H9 (cell line): ENCODE data around the gene DNM2. TPM values are rescaled to one million over a fixed set of nuclear protein-coding genes. Genes with fewer than 3 reads are reported as not detected.

ENCODE experiments used
- DNase-seq: peaks from one replicate; pipeline ENCODE4 v3.0.0-alpha.2; 2017
- H2AFZ ChIP-seq: one replicate; pipeline ENCODE4 v1.6.1; 2013; ENCODE audit warnings: mild to moderate bottlenecking, low read length, control low read depth, moderate library complexity
- H2AK5ac ChIP-seq: 2 replicates; pipeline ENCODE4 v1.6.1; 2013; ENCODE audit warnings: low read length, control low read depth, mixed read lengths; ENCODE audit not compliant: insufficient read length
- H2BK120ac ChIP-seq: one replicate; pipeline ENCODE4 v1.6.1; 2013; ENCODE audit warnings: low read depth, mild to moderate bottlenecking, low read length, control low read depth, inconsistent platforms; ENCODE audit not compliant: poor library complexity, severe bottlenecking
- H2BK12ac ChIP-seq: 2 replicates; pipeline ENCODE4 v1.6.1; 2013; ENCODE audit warnings: low read length, control low read depth, mixed read lengths, low read depth; ENCODE audit not compliant: insufficient read length
- H2BK15ac ChIP-seq: 2 replicates; pipeline ENCODE4 v1.6.1; 2013; ENCODE audit warnings: low read depth, low read length, control low read depth
- H2BK20ac ChIP-seq: one replicate; pipeline ENCODE4 v1.6.1; 2013; ENCODE audit warnings: low read depth, mild to moderate bottlenecking, low read length, control low read depth, inconsistent platforms; ENCODE audit not compliant: poor library complexity, severe bottlenecking
- H2BK5ac ChIP-seq: 2 replicates; pipeline ENCODE4 v1.6.1; 2013; ENCODE audit warnings: low read length, control low read depth, mixed read lengths; ENCODE audit not compliant: insufficient read length
- H3K14ac ChIP-seq: 2 replicates; pipeline ENCODE4 v1.6.1; 2013; ENCODE audit warnings: low read length, control low read depth; ENCODE audit not compliant: insufficient read depth
- H3K18ac ChIP-seq: 2 replicates; pipeline ENCODE4 v1.6.1; 2013; ENCODE audit warnings: low read depth, mild to moderate bottlenecking, mixed read lengths, low read length, control low read depth; ENCODE audit not compliant: insufficient read length
- H3K23ac ChIP-seq: 2 replicates; pipeline ENCODE4 v1.6.1; 2013; ENCODE audit warnings: low read length, control low read depth, mixed read lengths, low read depth; ENCODE audit not compliant: insufficient read length
- H3K23me2 ChIP-seq: 2 replicates; pipeline ENCODE4 v1.6.1; 2013; ENCODE audit warnings: low read depth, mild to moderate bottlenecking, mixed read lengths, low read length, control low read depth; ENCODE audit not compliant: insufficient read length, poor library complexity, severe bottlenecking
- H3K27ac ChIP-seq: 2 replicates; pipeline ENCODE4 v1.5.1; 2013; ENCODE audit warnings: low read length, control low read depth, mixed read lengths, low read depth; ENCODE audit not compliant: insufficient read length
- H3K27me3 ChIP-seq: 2 replicates; pipeline ENCODE4 v1.6.1; 2013; ENCODE audit warnings: low read length, control low read depth, inconsistent platforms; ENCODE audit not compliant: insufficient read depth
- H3K4ac ChIP-seq: 2 replicates; pipeline ENCODE4 v1.6.1; 2013; ENCODE audit warnings: low read depth, mild to moderate bottlenecking, control low read depth, inconsistent platforms, low read length, moderate library complexity
- H3K4me1 ChIP-seq: 2 replicates; pipeline ENCODE4 v1.6.1; 2013; ENCODE audit warnings: low read length, control low read depth, inconsistent platforms; ENCODE audit not compliant: insufficient read depth
- H3K4me2 ChIP-seq: 2 replicates; pipeline ENCODE4 v1.6.1; 2013; ENCODE audit warnings: low read length, control low read depth, mixed read lengths; ENCODE audit not compliant: insufficient read length, insufficient read depth
- H3K56ac ChIP-seq: 2 replicates; pipeline ENCODE4 v1.6.1; 2013; ENCODE audit warnings: low read depth, mild to moderate bottlenecking, mixed read lengths, low read length, control low read depth; ENCODE audit not compliant: insufficient read length
- H3K79me1 ChIP-seq: 2 replicates; pipeline ENCODE4 v1.6.1; 2013; ENCODE audit warnings: low read depth, mild to moderate bottlenecking, moderate library complexity, low read length, control low read depth, inconsistent platforms; ENCODE audit not compliant: insufficient read depth, poor library complexity, severe bottlenecking
- H3K79me2 ChIP-seq: 2 replicates; pipeline ENCODE4 v1.6.1; 2013; ENCODE audit warnings: low read length, control low read depth, inconsistent platforms; ENCODE audit not compliant: insufficient read depth
- H3K9ac ChIP-seq: 2 replicates; pipeline ENCODE4 v1.6.1; 2013; ENCODE audit warnings: low read length, control low read depth, mixed read lengths; ENCODE audit not compliant: insufficient read length; ENCODE audit errors: extremely low read depth
- H3K9me3 ChIP-seq: one replicate; pipeline ENCODE4 v1.6.1; 2013; ENCODE audit warnings: low read depth, low read length, inconsistent platforms; ENCODE audit not compliant: control insufficient read depth
- H3T11ph ChIP-seq: one replicate; pipeline ENCODE4 v1.6.1; 2013; ENCODE audit warnings: mild to moderate bottlenecking, low read length, control low read depth, inconsistent platforms
- H4K20me1 ChIP-seq: one replicate; pipeline ENCODE4 v1.6.1; 2013; ENCODE audit not compliant: control insufficient read depth, insufficient read length, insufficient read depth
- H4K5ac ChIP-seq: 2 replicates; pipeline ENCODE4 v1.6.1; 2013; ENCODE audit warnings: low read depth, mild to moderate bottlenecking, mixed read lengths, low read length, control low read depth; ENCODE audit not compliant: insufficient read length
- H4K8ac ChIP-seq: replicated peaks from 2 replicates; pipeline ENCODE4 v1.6.1; 2013; ENCODE audit warnings: low read length, control low read depth, mixed read lengths, low read depth; ENCODE audit not compliant: insufficient read length
- H4K91ac ChIP-seq: 2 replicates; pipeline ENCODE4 v1.6.1; 2013; ENCODE audit warnings: low read depth, mild to moderate bottlenecking, moderate library complexity, mixed read lengths, low read length, control low read depth; ENCODE audit not compliant: insufficient read length
- H3K27ac Mint-ChIP-seq, 3 experiments: 2 replicates in 2 of 3; 3 replicates in 1 of 3; pipeline ENCODE4 v1.8.0; 2020 to 2021; ENCODE audit warnings: mixed read lengths in 3 of 3, mild to moderate bottlenecking in 1 of 3, moderate library complexity in 1 of 3
- H3K27me3 Mint-ChIP-seq: 2 replicates; pipeline ENCODE4 v1.8.0; 2021; ENCODE audit warnings: low read depth, mild to moderate bottlenecking, moderate library complexity, mixed read lengths
- H3K36me3 Mint-ChIP-seq, 3 experiments: 2 replicates in 2 of 3; 3 replicates in 1 of 3; pipeline ENCODE4 v1.8.0; 2020 to 2021; ENCODE audit warnings: low read depth in 3 of 3, mixed read lengths in 3 of 3; ENCODE audit not compliant: insufficient read depth in 1 of 3
- H3K4me1 Mint-ChIP-seq, 2 experiments: 2 replicates each; pipeline ENCODE4 v1.8.0; 2020; ENCODE audit warnings: mixed read lengths in 2 of 2
- H3K4me3 Mint-ChIP-seq, 2 experiments: 2 replicates in 1 of 2; 3 replicates in 1 of 2; pipeline ENCODE4 v1.8.0; 2020 to 2021; ENCODE audit warnings: mild to moderate bottlenecking in 2 of 2, mixed read lengths in 2 of 2, moderate library complexity in 1 of 2
- H3K9me3 Mint-ChIP-seq, 2 experiments: 2 replicates in 1 of 2; 3 replicates in 1 of 2; pipeline ENCODE4 v1.8.0; 2020; ENCODE audit warnings: mild to moderate bottlenecking in 2 of 2, mixed read lengths in 2 of 2, moderate library complexity in 1 of 2
- CTCF ChIP-seq: fragments of 200-600 bp; sonication (generic); conservative IDR thresholded peaks from 3 replicates; pipeline ENCODE4 v1.8.0; 2021; ENCODE audit warnings: antibody characterized with exemption, mild to moderate bottlenecking
- WGBS: extraction: QIAGEN DNeasy Blood & Tissue Kit; methylation state at CpG from one replicate; pipeline ENCODE4 v1.1.7; 2013; ENCODE audit warnings: missing lambda C conversion rate, low lambda C conversion rate, mixed read lengths; ENCODE audit not compliant: insufficient read length; ENCODE audit errors: extremely low coverage; 5-methylcytosine and 5-hydroxymethylcytosine counted together
- total RNA-seq: library from RNA; stranded (reverse); gene quantifications from 2 replicates; pipeline ENCODE4 v1.2.1, GENCODE V29; 2021

Gene DNM2
- total RNA-seq, 1 experiment from 2014 or later = 152 TPM

DNA sequence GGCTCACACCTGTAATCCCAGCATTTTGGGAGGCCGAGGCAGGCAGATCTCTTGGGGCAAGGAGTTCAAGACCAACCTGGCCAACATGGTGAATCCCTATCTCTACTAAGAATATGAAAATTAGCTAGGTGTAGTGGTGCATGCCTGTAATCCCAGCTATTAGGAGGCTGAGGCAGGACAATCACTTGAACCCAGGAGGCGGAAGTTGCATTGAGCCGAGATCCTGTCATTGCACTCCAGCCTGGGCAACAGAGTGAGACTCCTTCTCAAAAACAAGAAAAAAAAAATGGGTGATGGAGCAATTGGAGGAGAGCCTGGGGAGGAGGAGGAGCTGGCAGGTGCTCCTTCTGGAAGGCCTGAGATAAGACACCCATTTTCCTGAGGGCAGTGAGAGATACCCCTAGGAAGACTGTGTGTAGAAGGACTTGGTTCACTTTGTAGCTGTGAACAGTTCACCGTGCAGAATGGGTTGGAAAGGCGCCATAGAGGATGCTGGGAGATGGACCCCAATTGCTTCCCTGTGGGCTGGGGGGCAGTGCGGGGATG lies 144.8 kb downstream of the DNM2 start:
- no CpG with 5 or more reads among the region's 6 CpGs for WGBS
- no peak overlapping the region for H2AFZ ChIP-seq
- no peaks in the 10 kb centered on the region for H3K9me3 ChIP-seq

More for the DNA sequence above, 144.8 kb downstream of the DNM2 start:
- no peak overlapping the region for H2AK5ac ChIP-seq
- no peak overlapping the region for H3K4me2 ChIP-seq
- no peak overlapping the region for H3K4ac ChIP-seq
- H4K5ac ChIP-seq = no peak overlapping the region
- H4K91ac ChIP-seq = no peak overlapping the region
- no peak overlapping the region for H2BK20ac ChIP-seq
- no peak overlapping the region for H3K9ac ChIP-seq
- DNase-seq = no peak
- no peak overlapping the region for H3K23ac ChIP-seq
- Mint-ChIP-seq H3K27me3 (no peaks in the 10 kb centered on the region), H3K4me3 (no peak overlapping the region), H3K36me3 (no peaks in the 10 kb centered on the region), H3K27ac (no peak overlapping the region), H3K9me3 (no peaks in the 10 kb centered on the region), H3K4me1 (peaks cover 6 to 21% of the 10 kb centered on the region in 2 experiments)
- no peaks in the 10 kb centered on the region for H3K27me3 ChIP-seq
- H3K27ac ChIP-seq = no peak overlapping the region
- H3K79me1 ChIP-seq = no peaks in the 10 kb centered on the region
- H2BK12ac ChIP-seq = no peak overlapping the region
- no peak overlapping the region for H2BK5ac ChIP-seq
- H3K79me2 ChIP-seq = no peaks in the 10 kb centered on the region; the same call in 1 of the 2 replicates
- H3K14ac ChIP-seq = no peak overlapping the region
- no peaks in the 10 kb centered on the region for H4K20me1 ChIP-seq
- no peak overlapping the region for H3K18ac ChIP-seq
- no peak overlapping the region for H2BK15ac ChIP-seq
- H3K56ac ChIP-seq = no peak overlapping the region
- H3K23me2 ChIP-seq = no peaks in the 10 kb centered on the region
- H3K4me1 ChIP-seq = no peaks in the 10 kb centered on the region
- TF ChIP-seq CTCF = no peak
- H2BK120ac ChIP-seq = no peak overlapping the region
- no peak overlapping the region for H4K8ac ChIP-seq
- no peak overlapping the region for H3T11ph ChIP-seq
